Measurements from ENCODE around the gene SYT8. TPM values are rescaled to one million over a fixed set of nuclear protein-coding genes. Genes with fewer than 3 reads are reported as not detected.
"Not testable (repeated sequence)": the region's sequence is repeated elsewhere in the genome, so short reads cannot be mapped to it uniquely, and the experiment has no call there.

Gene SYT8
- total and polyA plus RNA-seq, 2 experiments from 2014 or later = not detected

- in situ Hi-C loops (cut with MboI) = loop anchor here (25.0 kb wide), 1 partner anchor 289 kb away; the partner anchor contains the start of genes INS and TH
- H3K27ac ChIP-seq = no peak overlapping the region
- no peaks in the 10 kb centered on the region for H3K9me3 ChIP-seq (ENCODE audit: low read depth)
- no peak overlapping the region for H3K4me2 ChIP-seq (ENCODE audit: unreplicated experiment)
- no peaks in the 10 kb centered on the region for H3K9me2 ChIP-seq (ENCODE audit: insufficient read depth)
- H3K4me3 ChIP-seq = no peak overlapping the region
- TF ChIP-seq EZH2phosphoT487 (IDR thresholded peaks at IDR 0.05; ENCODE audit: insufficient read depth, low read depth) = no peak
- no peaks in the 10 kb centered on the region for H3K36me3 ChIP-seq (ENCODE audit: low read depth)
- no peaks in the 10 kb centered on the region for H3K79me2 ChIP-seq (ENCODE audit: insufficient read depth)
- no peak overlapping the region for H3K9ac ChIP-seq
- 10 to 13% methylated on average over 7 to 11 of the region's 11 CpGs for WGBS, 2 experiments (ENCODE audit: low coverage in 1 of 2, low lambda C conversion rate in 2 of 2, missing lambda C conversion rate in 2 of 2)
- H3K27me3 ChIP-seq (replicated peaks; ENCODE audit: insufficient read depth) = peaks cover 33% of the 10 kb centered on the region
- DNase-seq = peak; percentile 46
- H3F3A ChIP-seq (ENCODE audit: insufficient read depth) = no peaks in the 10 kb centered on the region
- no peaks in the 10 kb centered on the region for H4K20me1 ChIP-seq (ENCODE audit: insufficient read depth)
- H3K4me1 ChIP-seq (ENCODE audit: insufficient read depth) = no peaks in the 10 kb centered on the region
- H2AFZ ChIP-seq = no peak overlapping the region
Measured at GRCh38 chr11:1873048-1873812, 38.4 kb downstream of the SYT8 start.

DNA sequence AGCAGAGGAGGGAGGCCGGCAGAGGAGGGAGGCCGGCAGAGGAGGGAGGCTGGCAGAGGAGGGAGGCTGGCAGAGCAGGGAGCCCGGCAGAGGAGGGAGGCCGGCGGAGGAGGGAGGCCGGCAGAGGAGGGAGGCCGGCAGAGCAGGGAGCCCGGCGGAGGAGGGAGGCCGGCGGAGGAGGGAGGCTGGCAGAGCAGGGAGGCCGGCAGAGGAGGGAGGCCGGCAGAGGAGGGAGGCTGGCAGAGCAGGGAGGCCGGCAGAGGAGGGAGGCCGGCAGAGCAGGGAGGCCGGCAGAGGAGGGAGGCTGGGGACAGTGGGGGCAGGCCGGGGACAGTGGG, 39.0 kb downstream of the SYT8 start:
- not testable (repeated sequence) for H3K4me3 ChIP-seq; H4K20me1 ChIP-seq (ENCODE audit: insufficient read depth); H3K4me2 ChIP-seq (ENCODE audit: unreplicated experiment); H3K4me1 ChIP-seq (ENCODE audit: insufficient read depth); DNase-seq; H3F3A ChIP-seq (ENCODE audit: insufficient read depth); H3K27ac ChIP-seq; H3K9ac ChIP-seq; H3K36me3 ChIP-seq (ENCODE audit: low read depth); H3K9me2 ChIP-seq (ENCODE audit: insufficient read depth); H3K9me3 ChIP-seq (ENCODE audit: low read depth); H2AFZ ChIP-seq; H3K79me2 ChIP-seq (ENCODE audit: insufficient read depth)
- peaks cover 27% of the 10 kb centered on the region for H3K27me3 ChIP-seq (replicated peaks; ENCODE audit: insufficient read depth)
- WGBS, 2 experiments (ENCODE audit: low coverage in 1 of 2, low lambda C conversion rate in 2 of 2, missing lambda C conversion rate in 2 of 2) = 71% methylated on average over 17 of the region's 17 CpGs; no CpG with 5 or more reads in 1 of the 2 experiments
- in situ Hi-C loops (cut with MboI) = loop anchor here (25.0 kb wide), 1 partner anchor 289 kb away; the partner anchor contains the start of genes INS and TH

GRCh38 chr11:1874441-1875092, 39.8 kb downstream of the SYT8 start:
- not testable (repeated sequence) for H3K9ac ChIP-seq; H3K9me2 ChIP-seq (ENCODE audit: insufficient read depth); H3K4me2 ChIP-seq (ENCODE audit: unreplicated experiment); H3K79me2 ChIP-seq (ENCODE audit: insufficient read depth); H3K4me1 ChIP-seq (ENCODE audit: insufficient read depth); H4K20me1 ChIP-seq (ENCODE audit: insufficient read depth); H3K4me3 ChIP-seq; DNase-seq; H3F3A ChIP-seq (ENCODE audit: insufficient read depth); H3K27ac ChIP-seq; H2AFZ ChIP-seq; H3K9me3 ChIP-seq (ENCODE audit: low read depth); H3K36me3 ChIP-seq (ENCODE audit: low read depth)
- in situ Hi-C loops (cut with MboI) = loop anchor here (25.0 kb wide), 1 partner anchor 288 kb away; the partner anchor contains the start of genes INS and TH
- 26 to 28% methylated on average over 10 to 17 of the region's 17 CpGs for WGBS, 2 experiments (ENCODE audit: low coverage in 1 of 2, low lambda C conversion rate in 2 of 2, missing lambda C conversion rate in 2 of 2)
- peaks cover 20% of the 10 kb centered on the region for H3K27me3 ChIP-seq (replicated peaks; ENCODE audit: insufficient read depth)

DNA sequence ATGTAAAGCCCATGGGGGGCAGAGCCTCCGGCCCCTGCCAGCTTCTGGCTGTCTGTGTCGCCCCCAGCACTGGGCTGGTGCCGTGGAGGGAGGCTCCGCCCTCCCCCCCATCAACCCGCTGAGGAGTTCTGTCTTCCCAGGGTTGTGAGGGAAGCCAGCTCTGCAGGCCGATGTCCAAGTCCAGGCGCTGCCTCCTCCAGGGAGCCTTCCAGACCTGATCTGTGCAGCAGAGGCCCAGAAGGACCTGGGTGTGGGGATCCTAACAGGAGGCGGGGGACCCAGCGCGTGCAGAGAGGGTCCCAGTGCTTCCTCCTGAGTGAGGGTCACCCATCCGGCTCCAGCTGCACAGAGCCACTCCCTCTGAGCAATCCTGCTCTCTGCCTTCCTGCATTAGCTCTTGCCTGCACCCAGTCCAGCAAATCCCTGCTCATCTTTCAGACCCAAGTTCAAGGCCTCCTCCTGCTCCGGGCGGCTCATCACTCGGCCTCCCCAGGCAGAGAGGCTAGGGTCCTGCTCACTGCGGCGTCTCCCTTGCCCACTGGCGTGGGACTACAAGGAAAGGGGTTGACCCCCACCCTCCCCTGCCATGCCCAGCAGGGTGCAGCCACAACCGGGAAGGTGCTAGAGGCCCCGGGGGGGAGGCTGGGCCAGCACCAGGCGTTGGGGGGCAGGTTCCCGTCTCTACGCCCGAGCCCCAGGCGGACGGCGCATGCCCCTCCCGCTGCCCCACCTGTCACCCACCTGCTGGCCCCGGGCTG, 40.5 kb downstream of the SYT8 start:
- in situ Hi-C loops (cut with MboI) = no loop called here
- TF ChIP-seq EZH2phosphoT487 (IDR thresholded peaks at IDR 0.05; ENCODE audit: insufficient read depth, low read depth) (no peak), EZH2 (IDR thresholded peaks at IDR 0.05; ENCODE audit: insufficient read depth, poor library complexity, severe bottlenecking) (no peak)
- Histone ChIP-seq H3K4me3 (no peak overlapping the region), H3K9me2 (ENCODE audit: insufficient read depth) (no peaks in the 10 kb centered on the region), H3K9me3 (ENCODE audit: low read depth) (no peaks in the 10 kb centered on the region), H3K27me3 (replicated peaks; ENCODE audit: insufficient read depth) (peaks cover 13% of the 10 kb centered on the region), H3K36me3 (ENCODE audit: low read depth) (no peaks in the 10 kb centered on the region), H3K4me1 (ENCODE audit: insufficient read depth) (no peaks in the 10 kb centered on the region), H3K27ac (no peak overlapping the region), H2AFZ (no peak overlapping the region), H4K20me1 (ENCODE audit: insufficient read depth) (no peaks in the 10 kb centered on the region), H3K4me2 (ENCODE audit: unreplicated experiment) (no peak overlapping the region), H3K9ac (no peak overlapping the region), H3F3A (ENCODE audit: insufficient read depth) (no peaks in the 10 kb centered on the region), H3K79me2 (ENCODE audit: insufficient read depth) (no peaks in the 10 kb centered on the region)
- WGBS, 2 experiments (ENCODE audit: low coverage in 1 of 2, low lambda C conversion rate in 2 of 2, missing lambda C conversion rate in 2 of 2) = 41 to 49% methylated on average over 12 to 17 of the region's 28 CpGs
- DNase-seq = no peak

DNA sequence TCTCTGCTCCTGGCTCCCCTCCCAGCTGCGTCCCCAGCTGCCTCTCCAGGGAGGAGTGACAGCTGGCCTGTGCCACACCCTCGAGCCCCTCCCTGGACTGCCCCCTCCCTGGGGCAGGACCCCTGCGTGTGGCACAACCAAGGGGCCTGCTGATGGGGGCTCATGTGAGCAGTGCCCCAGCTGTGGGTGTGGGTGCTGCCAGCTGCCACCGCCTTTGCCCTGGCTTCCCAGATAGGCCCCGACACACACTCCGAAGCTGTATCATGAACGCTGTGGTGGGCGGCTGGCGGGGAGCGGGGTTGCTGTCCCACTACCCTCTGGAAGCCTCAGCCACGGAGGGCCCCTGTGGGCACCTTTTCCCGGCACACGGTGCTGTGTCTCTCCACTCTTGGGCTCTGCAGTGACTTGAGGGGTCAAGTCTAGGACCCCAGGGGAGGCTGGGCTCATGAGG, 41.1 kb downstream of the SYT8 start:
- H3K4me1 ChIP-seq (ENCODE audit: insufficient read depth); H3K27ac ChIP-seq; H2AFZ ChIP-seq; H3F3A ChIP-seq (ENCODE audit: insufficient read depth); H3K4me3 ChIP-seq; H3K9me3 ChIP-seq (ENCODE audit: low read depth); H3K9ac ChIP-seq; DNase-seq; H3K79me2 ChIP-seq (ENCODE audit: insufficient read depth); H3K27me3 ChIP-seq (replicated peaks; ENCODE audit: insufficient read depth); H3K36me3 ChIP-seq (ENCODE audit: low read depth); H3K9me2 ChIP-seq (ENCODE audit: insufficient read depth); in situ Hi-C loops (cut with MboI); H4K20me1 ChIP-seq (ENCODE audit: insufficient read depth); H3K4me2 ChIP-seq (ENCODE audit: unreplicated experiment): not testable (repeated sequence)
- WGBS, 2 experiments (ENCODE audit: low coverage in 1 of 2, low lambda C conversion rate in 2 of 2, missing lambda C conversion rate in 2 of 2) = 29 to 33% methylated on average over 11 to 12 of the region's 13 CpGs

Measured in GM23248 (cell line).